PC-9 (cell line): ENCODE measurements around the gene GALR1.

Experiments
- CTCF ChIP-seq: fragments of 200-600 bp; sonication (generic); conservative IDR thresholded peaks from 2 replicates; pipeline ENCODE4 v1.6.1; 2017; ENCODE audit warnings: mixed run types, antibody characterized with exemption, mild to moderate bottlenecking, moderate library complexity
- EZH2 ChIP-seq: fragments of 200-600 bp; sonication (generic); IDR thresholded peaks from 2 replicates; pipeline ENCODE4 v1.8.0; 2017; ENCODE audit warnings: antibody characterized with exemption, low read depth

- TF ChIP-seq CTCF: no peak
- no peak for TF ChIP-seq EZH2
Observed at GRCh38 chr18:77220726-77221125, 28.9 kb upstream of the GALR1 start.
